SIG-M5 treated with dmso at 0.1 percent for 504 hours (cell line): ENCODE data around the gene DTX3L.
A peak's percentile ranks its signal among the peaks of the same experiment; 100 is the strongest.

ENCODE experiments used
- DNase-seq: peaks from one replicate; lab custom pipeline; 2025; ENCODE audit not compliant: unreplicated experiment; lab: John Stamatoyannopoulos, UW

DTX3L gene

DNA sequence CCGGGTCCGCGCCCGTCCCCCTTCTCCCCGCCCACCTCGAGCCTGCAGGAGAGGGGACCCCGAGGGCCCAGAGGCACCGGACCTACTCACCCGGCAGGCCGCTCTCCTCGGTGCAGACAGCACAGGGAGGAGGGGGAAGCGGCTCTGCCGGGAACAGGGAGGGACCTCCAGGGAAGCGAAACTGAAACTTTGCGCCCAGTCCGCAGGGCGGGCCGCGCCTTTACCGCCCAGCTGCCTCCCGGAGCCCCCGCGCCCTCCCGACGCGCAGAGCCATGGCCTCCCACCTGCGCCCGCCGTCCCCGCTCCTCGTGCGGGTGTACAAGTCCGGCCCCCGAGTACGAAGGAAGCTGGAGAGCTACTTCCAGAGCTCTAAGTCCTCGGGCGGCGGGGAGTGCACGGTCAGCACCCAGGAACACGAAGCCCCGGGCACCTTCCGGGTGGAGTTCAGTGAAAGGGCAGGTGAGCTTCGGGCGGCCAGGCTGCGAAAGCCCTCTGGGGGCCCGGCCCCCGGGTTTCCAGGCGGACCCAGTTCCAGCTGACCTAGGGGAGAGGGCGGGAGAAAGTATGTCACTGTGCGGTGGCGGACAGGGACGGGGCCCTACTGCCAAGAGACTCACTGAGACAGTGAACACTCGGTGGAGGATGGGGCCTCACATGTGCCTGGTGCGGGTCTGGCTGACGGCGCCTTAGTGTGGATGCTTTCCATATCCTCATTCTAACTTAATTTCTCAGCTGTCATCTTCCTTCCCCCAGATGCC, at the start of gene DTX3L, which contains the start of gene PARP9:
DTX3L (plus strand) TSS at position 184 of the 758 bp plus-strand sequence; CDS start at position 273, 89 bp downstream.
PARP9 (minus strand) TSS at position 146 of the 758 bp plus-strand sequence. CDS start 4,680 bp downstream, outside the sequence.
- DNase-seq: peak; percentile 87

DNA sequence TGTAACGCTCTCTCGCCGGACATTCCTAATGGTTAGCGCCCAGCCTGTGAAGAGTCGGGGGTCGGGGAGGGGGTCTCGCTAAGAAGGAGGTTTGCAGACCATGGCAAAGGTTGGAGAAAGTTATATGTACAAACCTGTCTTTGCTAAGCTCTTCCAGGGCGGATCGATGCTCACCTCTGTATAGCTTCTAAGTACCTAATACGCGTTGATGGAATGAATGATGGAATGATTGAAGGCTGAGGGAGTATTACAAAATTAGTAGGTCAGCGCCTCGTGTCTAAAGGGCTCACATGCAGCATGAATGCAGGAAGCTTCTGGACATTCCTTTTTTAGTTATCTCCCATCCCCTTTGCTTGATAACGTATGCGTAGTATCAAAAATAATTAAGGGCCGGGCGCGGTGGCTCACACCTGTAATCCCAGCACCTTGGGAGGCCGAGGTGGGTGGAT, 49.1 kb upstream of the DTX3L start:
- no peak for DNase-seq

GRCh38 chr3:122515870-122516269, 48.3 kb upstream of the DTX3L start:
- DNase-seq: no peak

DNA sequence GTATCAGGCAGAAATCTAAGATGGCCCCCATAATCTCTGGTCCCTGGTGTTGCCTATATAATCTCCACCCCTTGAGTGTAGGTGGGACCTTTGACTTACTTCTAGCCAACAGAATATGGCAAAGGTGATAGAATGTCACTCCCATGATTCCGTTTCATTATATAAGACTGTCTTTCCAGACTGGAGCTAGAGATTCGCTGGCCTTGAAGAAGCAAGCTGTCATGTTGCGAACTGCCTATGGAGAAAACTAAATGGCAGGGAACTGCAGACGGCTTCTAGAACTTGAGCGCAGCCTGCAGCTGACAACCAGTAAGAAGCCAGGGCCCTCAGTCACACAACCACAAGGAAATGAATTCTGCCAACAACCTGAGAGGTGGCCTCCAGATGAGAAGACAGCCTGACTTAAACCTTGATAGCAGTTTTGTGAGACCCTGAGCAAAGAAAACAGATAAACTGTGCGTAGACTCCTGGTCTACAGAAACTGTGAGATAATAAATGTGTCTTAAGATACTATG, 47.2 kb upstream of the DTX3L start:
- no peak for DNase-seq

- DNase-seq: no peak
Observed at GRCh38 chr3:122519693-122520092, 44.4 kb upstream of the DTX3L start.

GRCh38 chr3:122520861-122521260, 43.3 kb upstream of the DTX3L start:
- no peak for DNase-seq

DNA sequence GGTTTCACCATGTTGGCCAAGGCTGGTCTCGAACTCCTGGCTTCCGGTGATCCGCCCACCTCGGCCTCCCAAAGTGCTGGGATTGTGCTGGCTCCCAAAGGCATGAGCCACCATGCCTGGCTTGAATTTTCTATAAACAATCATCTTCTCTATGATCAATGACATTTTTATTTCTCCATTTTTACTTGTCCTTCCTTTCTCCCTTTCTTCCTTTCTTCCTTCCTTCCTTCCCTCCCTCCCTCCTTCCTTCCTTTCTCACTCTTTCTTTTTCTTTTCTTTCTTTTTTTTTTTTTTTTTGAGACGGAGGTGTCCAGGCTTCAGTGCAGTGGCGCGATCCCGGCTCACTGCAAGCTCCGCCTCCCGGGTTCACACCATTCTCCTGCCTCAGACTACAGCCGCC, 40.8 kb upstream of the DTX3L start:
- no peak for DNase-seq

DNA sequence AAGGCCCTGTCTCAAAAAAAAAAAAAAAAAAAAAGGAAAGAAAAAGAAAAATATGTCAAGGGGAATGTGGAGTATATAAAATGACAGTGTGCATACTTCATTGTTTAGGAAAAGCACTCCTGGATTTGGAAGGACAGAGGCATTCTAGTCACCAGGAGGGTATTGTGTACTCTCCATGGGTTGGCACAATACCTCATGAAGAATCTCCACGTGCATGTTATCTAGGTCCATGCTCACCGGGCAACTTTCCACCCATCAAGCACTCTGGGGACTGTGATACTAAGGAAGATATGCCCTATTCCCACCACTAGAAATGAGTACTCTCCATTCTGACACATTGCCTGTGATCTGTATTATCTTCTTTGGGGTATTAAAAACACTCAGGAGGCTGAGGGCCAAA, 34.0 kb upstream of the DTX3L start:
- DNase-seq: no peak

- DNase-seq: no peak
Observed at GRCh38 chr3:122533480-122533879, 30.7 kb upstream of the DTX3L start.

DNA sequence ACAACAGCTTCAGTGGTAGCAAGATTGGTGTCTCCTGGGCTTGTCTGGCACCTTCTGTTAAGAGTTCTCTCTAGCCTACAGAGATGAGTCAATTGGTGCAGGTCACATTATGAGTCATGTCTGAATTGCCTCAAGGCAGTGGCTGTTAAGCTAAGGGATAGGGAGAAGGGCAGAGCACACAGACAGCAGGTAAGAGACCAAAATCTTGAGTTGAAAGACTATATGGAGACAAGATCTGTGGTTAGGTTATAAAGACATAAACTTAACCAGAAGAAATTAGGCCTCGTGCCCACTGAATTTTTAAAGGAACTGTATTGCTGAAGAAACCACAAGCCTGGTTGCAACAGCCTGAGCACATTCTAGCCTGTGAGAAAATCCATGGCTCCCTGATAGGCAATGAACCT, 30.2 kb upstream of the DTX3L start:
- DNase-seq: peak; percentile 88

- no peak for DNase-seq
Observed at GRCh38 chr3:122535964-122536631, 28.0 kb upstream of the DTX3L start.

DNA sequence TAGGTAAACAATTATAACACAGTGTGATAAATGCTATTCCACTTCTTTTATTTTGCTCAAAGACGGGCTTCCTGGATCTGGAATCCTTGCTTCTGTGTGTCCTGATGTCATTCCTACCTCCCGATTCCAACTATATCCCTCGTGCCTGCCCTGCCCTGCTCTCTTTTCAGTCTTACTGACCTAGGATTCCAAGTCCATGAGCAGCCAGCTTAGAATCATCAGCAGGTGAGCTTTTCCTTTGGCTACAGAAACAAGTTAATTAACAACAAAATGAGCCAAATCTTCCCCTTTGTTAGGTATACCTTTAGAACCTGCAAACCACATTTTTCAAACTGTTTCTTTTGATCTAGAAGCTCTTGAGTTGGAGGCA, 27.5 kb upstream of the DTX3L start:
- no peak for DNase-seq

GRCh38 chr3:122538956-122539490, 25.1 kb upstream of the DTX3L start:
- peak; percentile 71 for DNase-seq

- no peak for DNase-seq
Observed at GRCh38 chr3:122546151-122546550, 18.0 kb upstream of the DTX3L start.

- no peak for DNase-seq
Observed at GRCh38 chr3:122548076-122548475, 16.1 kb upstream of the DTX3L start.

DNA sequence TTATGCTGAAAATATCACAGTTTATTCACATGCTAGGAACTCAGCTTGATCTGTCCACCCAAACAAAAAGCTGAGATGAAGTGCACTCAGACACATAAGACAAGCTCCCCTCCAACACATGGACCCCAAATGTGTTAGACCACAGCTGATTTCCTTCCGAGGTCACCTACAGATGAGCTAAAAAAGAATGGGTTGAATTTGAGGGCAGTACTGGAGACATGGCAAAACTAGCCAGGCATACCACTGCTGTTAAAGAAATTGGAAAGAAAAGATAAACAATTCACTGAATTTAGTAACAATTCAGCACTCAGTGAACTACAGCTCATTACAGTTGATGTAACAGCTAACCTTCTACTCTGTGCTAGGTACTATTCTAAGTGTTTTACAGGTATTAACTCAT, 15.5 kb upstream of the DTX3L start:
- DNase-seq: no peak

- no peak for DNase-seq
Observed at GRCh38 chr3:122553171-122553570, 11.0 kb upstream of the DTX3L start.

DNA sequence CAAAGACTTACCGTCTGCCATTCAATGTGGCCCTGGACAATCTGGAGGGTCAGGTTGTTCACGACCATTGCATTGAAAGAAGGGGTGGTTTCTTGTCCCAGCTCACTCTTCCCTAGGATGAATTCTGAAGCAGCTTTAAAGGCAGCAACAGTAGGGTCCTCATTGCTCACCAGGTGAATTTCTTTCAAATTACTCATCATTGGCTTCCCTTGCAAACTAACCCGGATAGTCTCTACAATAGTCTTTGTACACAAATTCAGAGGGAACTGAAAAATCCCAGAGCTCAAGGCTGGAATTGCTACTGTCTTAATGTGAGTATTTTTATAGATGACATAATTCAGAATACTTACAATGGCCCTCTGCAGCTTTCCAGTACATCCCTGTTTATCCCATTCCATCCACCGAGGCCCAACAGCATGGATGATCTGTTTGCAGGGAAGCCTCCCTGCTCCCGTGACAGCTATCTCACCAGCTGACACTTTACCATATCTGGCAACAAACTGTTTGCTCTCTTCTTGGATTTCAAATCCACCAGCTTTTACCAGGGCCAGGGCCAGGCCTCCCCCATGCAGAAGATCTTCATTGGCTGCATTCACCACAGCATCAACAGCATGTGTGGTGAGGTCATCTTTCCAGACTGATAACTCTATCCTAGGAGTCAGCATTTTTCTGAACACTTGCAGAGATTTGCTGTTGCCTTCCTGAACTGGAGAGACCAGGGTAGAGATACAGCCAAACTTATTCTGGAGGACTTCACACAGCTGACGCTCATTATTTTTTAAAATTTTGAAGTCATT, 8.7 kb upstream of the DTX3L start:
- DNase-seq: no peak

GRCh38 chr3:122557356-122557755, 6.8 kb upstream of the DTX3L start:
- DNase-seq: no peak

DNA sequence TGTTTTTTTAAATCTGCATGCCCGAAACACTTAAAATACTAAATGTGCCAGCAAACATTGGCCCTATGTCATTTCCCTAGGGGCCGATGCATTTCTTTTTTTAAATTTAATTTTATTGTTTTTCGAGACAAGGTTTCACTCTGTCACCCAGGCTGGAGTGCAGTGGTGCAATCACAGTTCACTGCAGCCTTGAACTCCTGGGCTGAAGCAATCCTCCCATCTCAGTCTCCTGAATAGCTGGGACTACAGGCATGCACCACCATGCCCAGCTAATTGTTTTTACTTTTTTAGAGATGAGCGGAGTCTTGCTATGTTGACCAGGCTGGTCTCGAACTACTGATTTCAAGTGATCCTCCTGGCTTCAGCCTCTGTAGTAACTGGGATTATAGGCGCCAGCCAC, 5.5 kb upstream of the DTX3L start:
- no peak for DNase-seq

DNA sequence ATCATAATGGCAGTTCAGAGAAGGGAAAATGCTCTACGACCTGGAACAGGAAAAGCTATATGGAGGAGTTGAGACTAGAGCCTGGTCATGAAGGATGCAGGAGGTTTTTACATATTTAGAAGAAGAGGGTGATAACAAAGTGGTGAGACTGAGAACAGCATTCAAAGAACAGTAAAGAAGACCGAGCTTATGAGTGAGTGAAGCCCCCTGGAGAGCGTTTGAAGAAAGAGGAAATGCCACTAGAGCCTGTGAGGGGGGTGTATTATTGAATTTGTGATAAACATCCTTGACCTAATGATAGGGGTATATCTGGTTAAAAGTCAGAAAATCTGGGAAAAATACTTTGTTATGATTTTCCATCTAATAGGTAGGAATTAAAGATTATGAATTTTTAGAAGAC, 4.2 kb upstream of the DTX3L start:
- no peak for DNase-seq
